ENCODE measurements around the gene TRIO. TPM values are rescaled to one million over a fixed set of nuclear protein-coding genes. Genes with fewer than 3 reads are reported as not detected.

The TRIO gene
- total and polyA plus RNA-seq, 10 of the 15 experiments (the other 5 are each of a cell fraction or from before 2014, with no cell fraction given): 5.1 to 96.4 (median 44.6) TPM

GRCh38 chr5:14457476-14457875, 314.3 kb downstream of the TRIO start:
- in situ Hi-C loops (cut with MboI): no loop called here
- no TSS peak for BruUV-seq (replicated peaks)
- 95% methylated on average over 7 of the region's 7 CpGs for WGBS (ENCODE audit: insufficient coverage, insufficient replicate concordance, low lambda C conversion rate, missing lambda C conversion rate)
- Histone ChIP-seq H3K27ac (ENCODE audit: control insufficient read depth, insufficient read depth) (no peak overlapping the region), H3K4me2 (ENCODE audit: control insufficient read depth, insufficient read depth) (no peak overlapping the region), H3K9me3 (replicated peaks; ENCODE audit: control insufficient read depth, insufficient read depth, low read length) (peaks cover 3% of the 10 kb centered on the region; the same call in 1 of the 3 replicates), H3K9ac (ENCODE audit: control insufficient read depth, insufficient read depth, low read length) (no peak overlapping the region), H4K20me1 (ENCODE audit: control insufficient read depth, insufficient read depth) (no peaks in the 10 kb centered on the region), H3K36me3 (ENCODE audit: control insufficient read depth in 2 of 2, insufficient read depth in 2 of 2, low read length in 1 of 2) (peaks cover 11 to 17% of the 10 kb centered on the region in 2 experiments; a peak in 3 of 4 replicates), H3K4me3 (no peak overlapping the region), H3K27me3 (replicated peaks in 1 of 2; ENCODE audit: control insufficient read depth in 2 of 2, insufficient read depth in 2 of 2, low read length in 1 of 2) (no peaks in the 10 kb centered on the region), H3K79me2 (ENCODE audit: control insufficient read depth, insufficient read depth, low read length) (no peaks in the 10 kb centered on the region), H3K4me1 (ENCODE audit: control insufficient read depth, insufficient read depth, low read length) (no peaks in the 10 kb centered on the region), H2AFZ (ENCODE audit: control insufficient read depth, low read depth, low read length) (no peak overlapping the region)
- TF ChIP-seq EED (IDR thresholded peaks at IDR 0.05; ENCODE audit: low read depth): no peak
- TF ChIP-seq STAT1 (conservative IDR thresholded peaks at IDR 0.05): no peak
- TF ChIP-seq HCFC1 (IDR thresholded peaks at IDR 0.05; ENCODE audit: low read length): no peak
- no peak for TF ChIP-seq ZNF274 (IDR thresholded peaks at IDR 0.05; ENCODE audit: insufficient read depth, insufficient read length)
- TF ChIP-seq KLF5 (IDR thresholded peaks at IDR 0.05; ENCODE audit: partially characterized antibody): no peak
- no peak for TF ChIP-seq ETV6 (conservative IDR thresholded peaks at IDR 0.05 in 1 of 2, IDR thresholded peaks at IDR 0.05 in 1 of 2; ENCODE audit: borderline replicate concordance in 1 of 2, low read depth in 1 of 2)
- TF ChIP-seq CEBPZ (IDR thresholded peaks at IDR 0.05; ENCODE audit: low read depth, low read length): no peak
- intact Hi-C loops (cut with micrococcal nuclease; ENCODE audit: unreplicated experiment): no loop called here
- ATAC-seq (no peak), FAIRE-seq (no peak), DNase-seq (ENCODE audit: low read depth, low spot score) (no peak)
- ChIA-PET RAD21 (ENCODE audit: unreplicated experiment) (no interaction called here), POLR2A (interaction anchor here (0.6 kb wide), 1 partner anchor 16 kb away, joined by 3 read pairs; no protein-coding TSS in a partner anchor), SMC1A (ENCODE audit: uncharacterized antibody, unreplicated experiment) (interaction anchor here (1.0 to 1.3 kb wide), 2 partner anchors 49 to 58 kb away, joined by 3 to 6 read pairs; no protein-coding TSS in a partner anchor), CTCF (no interaction called here)
